MM.1S (cell line): Measurements from ENCODE around the gene PPP1R3A.

Experiments used
- EZH2 ChIP-seq: fragments of 300-600 bp; sonication (generic); optimal IDR thresholded peaks from 2 replicates; pipeline ENCODE3; 2017; ENCODE audit warnings: low read depth, mild to moderate bottlenecking, antibody characterized with exemption, low read length, mixed read lengths
- EZH2phosphoT487 ChIP-seq: fragments of 300-600 bp; sonication (generic); IDR thresholded peaks from 2 replicates; pipeline ENCODE4 v1.6.1; 2018; ENCODE audit warnings: antibody characterized with exemption, low read length
- TF ChIP-seq, protein P1 (sequence below): fragments of 300-600 bp; sonication (generic); IDR thresholded peaks from 2 replicates; pipeline ENCODE4 v1.5.1; 2016; ENCODE audit warnings: antibody characterized with exemption, low read length, mixed read lengths

DNA sequence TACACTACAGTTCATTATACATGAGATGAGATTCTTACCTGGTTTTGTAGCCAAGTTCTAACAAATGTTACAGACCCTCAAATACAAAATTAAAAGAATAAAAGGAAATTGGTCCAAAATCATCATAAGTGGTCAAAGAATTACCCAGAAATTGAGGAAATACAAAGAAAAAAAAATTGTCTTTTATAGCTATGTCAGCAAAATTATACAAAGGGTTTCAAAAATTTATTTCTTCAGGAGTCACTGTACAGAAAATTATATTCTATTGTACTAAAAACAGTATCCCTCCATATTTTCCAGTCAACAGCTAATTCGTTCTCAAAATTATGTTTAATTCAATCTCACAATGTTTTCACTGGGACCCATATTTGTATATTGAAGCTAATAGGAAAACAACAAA, 14.3 kb downstream of the PPP1R3A start:
- TF ChIP-seq, protein P1, sequence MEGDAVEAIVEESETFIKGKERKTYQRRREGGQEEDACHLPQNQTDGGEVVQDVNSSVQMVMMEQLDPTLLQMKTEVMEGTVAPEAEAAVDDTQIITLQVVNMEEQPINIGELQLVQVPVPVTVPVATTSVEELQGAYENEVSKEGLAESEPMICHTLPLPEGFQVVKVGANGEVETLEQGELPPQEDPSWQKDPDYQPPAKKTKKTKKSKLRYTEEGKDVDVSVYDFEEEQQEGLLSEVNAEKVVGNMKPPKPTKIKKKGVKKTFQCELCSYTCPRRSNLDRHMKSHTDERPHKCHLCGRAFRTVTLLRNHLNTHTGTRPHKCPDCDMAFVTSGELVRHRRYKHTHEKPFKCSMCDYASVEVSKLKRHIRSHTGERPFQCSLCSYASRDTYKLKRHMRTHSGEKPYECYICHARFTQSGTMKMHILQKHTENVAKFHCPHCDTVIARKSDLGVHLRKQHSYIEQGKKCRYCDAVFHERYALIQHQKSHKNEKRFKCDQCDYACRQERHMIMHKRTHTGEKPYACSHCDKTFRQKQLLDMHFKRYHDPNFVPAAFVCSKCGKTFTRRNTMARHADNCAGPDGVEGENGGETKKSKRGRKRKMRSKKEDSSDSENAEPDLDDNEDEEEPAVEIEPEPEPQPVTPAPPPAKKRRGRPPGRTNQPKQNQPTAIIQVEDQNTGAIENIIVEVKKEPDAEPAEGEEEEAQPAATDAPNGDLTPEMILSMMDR, result no peak
- TF ChIP-seq EZH2phosphoT487 (no peak), EZH2 (no peak)
